Right atrium auricular region (tissue), 2 donors: ENCODE data around the gene ANTXR2. TPM values are rescaled to one million over a fixed set of nuclear protein-coding genes. Genes with fewer than 3 reads are reported as not detected.

ENCODE experiments used
- DNase-seq: peaks from one replicate; pipeline ENCODE4 v3.0.0-alpha.2; 2019; ENCODE audit warnings: low spot score
- H3K27ac ChIP-seq, 2 donors: fragments of 200-600 bp; sonication (generic); 1 replicate in 1 of 2; 2 replicates in 1 of 2; pipeline ENCODE4 v1.5.1; 2016 to 2019
- H3K27me3 ChIP-seq, 2 donors: fragments of 200-600 bp; sonication (generic); one replicate each; pipeline versions ENCODE4 v1.5.1 to v1.6.0; 2017 to 2019
- H3K36me3 ChIP-seq: fragments of 200-600 bp; sonication (generic); one replicate; pipeline ENCODE4 v1.5.1; 2016
- H3K4me1 ChIP-seq, 2 donors: fragments of 200-600 bp; sonication (generic); one replicate each; pipeline versions ENCODE4 v1.5.1 to v1.6.0; 2017 to 2019
- H3K4me3 ChIP-seq, 2 donors: fragments of 200-600 bp; sonication (generic); 1 replicate in 1 of 2; 2 replicates in 1 of 2; pipeline ENCODE4 v1.5.1; 2017 to 2019; ENCODE audit warnings: mild to moderate bottlenecking in 1 of 2, moderate library complexity in 1 of 2
- H3K9me3 ChIP-seq, 2 donors: fragments of 200-600 bp; sonication (generic); one replicate each; pipeline ENCODE4 v1.5.1; 2019
- CTCF ChIP-seq, 2 donors: fragments of 200-600 bp; sonication (generic); IDR thresholded peaks; one replicate each; pipeline ENCODE4 v1.5.1; 2019; ENCODE audit warnings: antibody characterized with exemption in 2 of 2
- total RNA-seq, 2 donors: library from RNA; depleted of rRNA; stranded (reverse); fragments of >200 nt; gene quantifications; one replicate each; pipeline ENCODE4 v1.1.0, GENCODE V29; 2016

ANTXR2 gene
- total RNA-seq, 2 donors from 2014 or later = 24.5 to 32.8 TPM

GRCh38 chr4:80026100-80026499 is 46.9 kb downstream of the ANTXR2 start:
- H3K4me1 ChIP-seq = no peaks in the 10 kb centered on the region
- H3K27me3 ChIP-seq = no peaks in the 10 kb centered on the region
- DNase-seq = no peak
- H3K27ac ChIP-seq = no peak overlapping the region
- no peaks in the 10 kb centered on the region for H3K9me3 ChIP-seq
- no peak overlapping the region for H3K4me3 ChIP-seq
- TF ChIP-seq CTCF (IDR thresholded peaks at IDR 0.05) = no peak
- peaks cover 34% of the 10 kb centered on the region for H3K36me3 ChIP-seq

GRCh38 chr4:80024335-80024734 is 48.7 kb downstream of the ANTXR2 start:
- H3K36me3 ChIP-seq = peaks cover 26% of the 10 kb centered on the region
- no peak for TF ChIP-seq CTCF (IDR thresholded peaks at IDR 0.05)

DNA sequence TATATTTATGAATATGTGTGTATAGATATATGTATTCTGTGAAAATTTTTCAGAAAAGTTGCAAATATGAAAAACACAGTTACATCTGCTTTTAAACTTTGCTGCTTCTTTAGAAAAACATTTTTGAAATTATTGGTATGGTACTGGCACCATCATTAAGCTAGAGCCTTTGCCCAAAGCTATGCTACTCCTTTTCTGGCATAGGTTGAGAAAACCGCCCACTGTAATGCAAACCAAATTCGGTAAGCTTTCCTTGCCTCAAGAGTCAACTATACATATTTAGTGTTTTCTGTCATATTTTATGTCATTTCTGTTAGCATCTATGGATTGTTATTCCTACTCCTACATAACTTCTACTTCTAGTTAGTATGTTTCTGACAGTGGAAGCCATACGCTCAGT is 50.7 kb downstream of the ANTXR2 start:
- Histone ChIP-seq H3K4me1 (no peaks in the 10 kb centered on the region), H3K27me3 (no peaks in the 10 kb centered on the region), H3K4me3 (no peak overlapping the region), H3K27ac (no peak overlapping the region), H3K9me3 (no peaks in the 10 kb centered on the region), H3K36me3 (peaks cover 29% of the 10 kb centered on the region)
- no peak for DNase-seq
- no peak for TF ChIP-seq CTCF (IDR thresholded peaks at IDR 0.05)

More at GRCh38 chr4:80024335-80024734, 48.7 kb downstream of the ANTXR2 start:
- Histone ChIP-seq H3K27me3 (no peaks in the 10 kb centered on the region), H3K4me1 (no peaks in the 10 kb centered on the region), H3K27ac (no peak overlapping the region), H3K4me3 (no peak overlapping the region), H3K9me3 (no peaks in the 10 kb centered on the region)
- DNase-seq = no peak

DNA sequence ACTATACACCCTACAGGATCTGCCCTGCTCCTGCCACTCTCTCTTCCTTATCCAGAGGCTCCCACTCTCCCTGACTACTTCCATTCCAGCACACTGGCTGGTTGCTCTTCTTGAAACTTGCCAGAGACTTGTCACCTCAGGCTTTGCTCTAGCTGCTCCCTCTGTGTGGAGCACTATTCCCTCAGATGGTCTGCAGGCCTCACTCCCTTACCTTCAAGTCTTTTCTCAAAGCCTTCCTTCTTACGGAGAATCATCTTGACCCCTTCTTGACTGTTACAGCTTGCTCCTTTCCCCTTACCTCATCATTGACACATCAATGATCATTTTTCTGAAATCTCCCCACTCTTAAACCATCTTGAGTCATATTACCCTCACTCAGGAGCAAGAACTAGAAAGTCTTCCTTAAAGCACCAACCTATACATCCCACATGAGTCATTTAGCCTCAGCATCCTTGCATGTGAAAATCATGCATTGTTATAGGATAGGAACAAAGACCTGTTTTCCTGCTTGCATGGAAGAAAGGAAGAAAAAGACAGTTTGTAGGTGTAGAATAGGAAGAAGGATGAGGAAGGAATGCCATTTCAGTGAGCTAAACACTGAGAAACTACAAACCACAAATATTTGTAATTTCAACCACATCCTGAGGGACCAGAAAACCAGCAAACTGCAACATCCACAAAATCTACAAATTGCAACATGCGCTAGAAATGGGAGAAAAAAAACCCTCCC is 55.7 kb downstream of the ANTXR2 start:
- Histone ChIP-seq H3K27ac (no peak overlapping the region), H3K9me3 (no peaks in the 10 kb centered on the region), H3K36me3 (peaks cover 21% of the 10 kb centered on the region), H3K27me3 (no peaks in the 10 kb centered on the region), H3K4me3 (no peak overlapping the region), H3K4me1 (no peaks in the 10 kb centered on the region)
- no peak for DNase-seq
- TF ChIP-seq CTCF (IDR thresholded peaks at IDR 0.05) = no peak

DNA sequence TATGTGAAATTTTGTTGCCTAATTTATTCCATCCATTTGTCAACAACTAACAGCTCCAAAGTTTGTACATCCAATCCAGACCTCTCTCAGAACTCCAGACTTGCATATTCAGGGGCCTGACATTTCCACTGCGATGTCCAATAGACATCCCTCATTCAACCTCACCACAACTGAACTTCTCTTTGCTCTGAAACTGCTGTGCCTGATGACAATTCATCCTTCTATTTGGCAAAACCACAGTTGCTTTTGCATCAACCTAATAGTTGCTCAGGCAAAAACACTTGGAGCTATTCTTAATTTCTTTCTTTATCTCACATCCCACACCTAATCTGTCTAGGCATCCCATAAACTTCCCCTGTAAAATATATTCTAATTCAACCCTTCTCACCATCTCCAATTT is 56.5 kb downstream of the ANTXR2 start:
- no peaks in the 10 kb centered on the region for H3K9me3 ChIP-seq
- H3K4me3 ChIP-seq = no peak overlapping the region
- DNase-seq = no peak
- H3K27me3 ChIP-seq = no peaks in the 10 kb centered on the region
- H3K4me1 ChIP-seq = no peaks in the 10 kb centered on the region
- no peak for TF ChIP-seq CTCF (IDR thresholded peaks at IDR 0.05)
- H3K36me3 ChIP-seq = peaks cover 21% of the 10 kb centered on the region
- no peak overlapping the region for H3K27ac ChIP-seq
